ENCODE measurements around the gene NOP9.

The NOP9 gene

DNA sequence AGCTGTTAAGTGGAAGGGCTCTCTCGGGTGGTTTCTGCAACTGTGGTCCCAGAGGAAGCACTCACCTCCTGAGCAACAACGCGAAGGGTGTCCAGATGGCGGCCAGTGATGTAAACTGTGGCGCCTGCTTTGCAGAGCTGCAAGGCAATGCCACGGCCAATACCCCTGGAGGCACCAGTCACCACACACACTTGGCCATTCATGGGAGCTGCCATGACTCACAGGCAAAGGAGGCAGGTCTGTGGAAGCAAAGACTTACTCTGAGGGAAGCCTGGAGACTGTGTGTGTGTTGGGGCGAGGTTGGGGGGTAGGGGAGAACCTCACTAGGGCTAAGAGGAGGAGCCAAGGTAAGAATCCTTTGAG is 777 bp upstream of the NOP9 start:
- in situ Hi-C loops (cut with MboI; ENCODE audit: low pct_unique_long_range_greater_than_20kb, low sequenced_read_pairs), result loop anchor here (10.0 kb wide), 1 partner anchor 54 kb away; the partner anchor contains the start of gene TINF2
- DNase-seq, result no peak

- DNase-seq, result no peak
- in situ Hi-C loops (cut with MboI; ENCODE audit: low pct_unique_long_range_greater_than_20kb, low sequenced_read_pairs), result no loop called here
Measured at GRCh38 chr14:24300326-24300980, 803 bp downstream of the NOP9 start.

DNA sequence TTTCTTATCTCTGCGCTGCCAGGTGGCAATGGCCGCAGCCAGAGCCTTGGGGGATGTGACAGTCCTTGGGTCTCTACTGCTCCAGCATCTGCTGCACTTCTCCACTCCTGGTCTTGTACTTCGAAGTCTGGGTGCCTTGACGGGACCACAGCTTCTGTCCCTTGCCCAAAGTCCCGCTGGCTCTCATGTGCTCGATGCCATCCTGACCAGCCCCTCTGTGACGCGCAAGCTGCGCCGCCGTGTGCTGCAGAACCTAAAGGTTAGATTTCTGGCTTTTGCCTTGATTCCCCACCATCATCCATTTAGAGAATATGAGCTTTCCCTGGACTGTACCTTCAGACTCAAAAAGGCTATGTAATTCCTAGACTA is 4.4 kb downstream of the NOP9 start:
- no peak for DNase-seq
- in situ Hi-C loops (cut with MboI; ENCODE audit: low pct_unique_long_range_greater_than_20kb, low sequenced_read_pairs), result no loop called here

- in situ Hi-C loops (cut with MboI; ENCODE audit: low pct_unique_long_range_greater_than_20kb, low sequenced_read_pairs), result no loop called here
- no peak for DNase-seq
Measured at GRCh38 chr14:24307156-24307574, 7.5 kb downstream of the NOP9 start.

- DNase-seq, result peak; percentile 87
- in situ Hi-C loops (cut with MboI; ENCODE audit: low pct_unique_long_range_greater_than_20kb, low sequenced_read_pairs), result no loop called here
Measured at GRCh38 chr14:24307575-24308341, 8.1 kb downstream of the NOP9 start, which contains the start of gene CIDEB. TSS of gene CIDEB (minus strand) at chr14:24307977. CDS start at chr14:24307858, 119 bp downstream.

GRCh38 chr14:24308342-24309124 is 8.9 kb downstream of the NOP9 start:
- in situ Hi-C loops (cut with MboI; ENCODE audit: low pct_unique_long_range_greater_than_20kb, low sequenced_read_pairs), result no loop called here
- no peak for DNase-seq

DNA sequence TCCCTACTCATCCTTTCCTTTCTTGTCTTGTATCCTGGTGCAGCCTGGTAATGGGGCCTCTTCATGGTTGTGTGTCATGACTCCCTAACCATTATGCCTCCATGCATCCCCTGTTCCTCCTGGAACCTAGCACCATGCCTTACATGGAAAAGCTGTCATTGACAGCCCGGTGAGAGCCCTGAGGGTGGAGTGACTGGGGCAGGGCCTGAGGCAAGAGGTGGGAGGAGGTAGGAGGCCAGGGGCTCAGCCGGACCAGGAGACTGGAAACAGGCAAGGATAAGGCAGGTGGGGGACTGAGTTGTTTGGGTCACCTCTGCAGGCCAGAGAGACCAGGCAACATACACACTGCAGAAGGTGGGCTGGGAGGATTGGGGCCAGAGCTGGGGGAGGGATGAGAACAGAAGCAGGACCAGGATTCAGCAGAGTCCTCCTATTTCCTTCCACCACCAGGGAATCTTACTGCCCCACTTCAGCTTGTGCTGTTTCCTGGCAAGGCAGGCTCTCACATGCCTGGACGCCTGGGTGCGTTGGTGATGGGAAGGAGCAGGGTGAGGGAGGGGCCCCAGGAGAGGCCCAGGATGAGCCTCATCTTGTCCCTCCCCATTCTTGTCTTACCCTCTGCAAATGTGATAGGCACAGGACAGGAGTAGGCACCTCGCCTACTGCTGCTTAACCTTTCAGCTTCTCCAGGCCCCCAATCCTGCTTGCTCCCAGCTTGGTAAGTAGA is 10.1 kb downstream of the NOP9 start, which contains the start of gene LTB4R2:
Gene LTB4R2, plus strand, starts transcription at position 603 of the 727 bp plus-strand sequence. CDS start 525 bp downstream, outside the sequence.
- in situ Hi-C loops (cut with MboI; ENCODE audit: low pct_unique_long_range_greater_than_20kb, low sequenced_read_pairs), result no loop called here

GRCh38 chr14:24310265-24310645 is 10.6 kb downstream of the NOP9 start:
- in situ Hi-C loops (cut with MboI; ENCODE audit: low pct_unique_long_range_greater_than_20kb, low sequenced_read_pairs), result no loop called here
- DNase-seq, result no peak

More for the DNA sequence above, 10.1 kb downstream of the NOP9 start, which contains the start of gene LTB4R2:
- no peak for DNase-seq

DNA sequence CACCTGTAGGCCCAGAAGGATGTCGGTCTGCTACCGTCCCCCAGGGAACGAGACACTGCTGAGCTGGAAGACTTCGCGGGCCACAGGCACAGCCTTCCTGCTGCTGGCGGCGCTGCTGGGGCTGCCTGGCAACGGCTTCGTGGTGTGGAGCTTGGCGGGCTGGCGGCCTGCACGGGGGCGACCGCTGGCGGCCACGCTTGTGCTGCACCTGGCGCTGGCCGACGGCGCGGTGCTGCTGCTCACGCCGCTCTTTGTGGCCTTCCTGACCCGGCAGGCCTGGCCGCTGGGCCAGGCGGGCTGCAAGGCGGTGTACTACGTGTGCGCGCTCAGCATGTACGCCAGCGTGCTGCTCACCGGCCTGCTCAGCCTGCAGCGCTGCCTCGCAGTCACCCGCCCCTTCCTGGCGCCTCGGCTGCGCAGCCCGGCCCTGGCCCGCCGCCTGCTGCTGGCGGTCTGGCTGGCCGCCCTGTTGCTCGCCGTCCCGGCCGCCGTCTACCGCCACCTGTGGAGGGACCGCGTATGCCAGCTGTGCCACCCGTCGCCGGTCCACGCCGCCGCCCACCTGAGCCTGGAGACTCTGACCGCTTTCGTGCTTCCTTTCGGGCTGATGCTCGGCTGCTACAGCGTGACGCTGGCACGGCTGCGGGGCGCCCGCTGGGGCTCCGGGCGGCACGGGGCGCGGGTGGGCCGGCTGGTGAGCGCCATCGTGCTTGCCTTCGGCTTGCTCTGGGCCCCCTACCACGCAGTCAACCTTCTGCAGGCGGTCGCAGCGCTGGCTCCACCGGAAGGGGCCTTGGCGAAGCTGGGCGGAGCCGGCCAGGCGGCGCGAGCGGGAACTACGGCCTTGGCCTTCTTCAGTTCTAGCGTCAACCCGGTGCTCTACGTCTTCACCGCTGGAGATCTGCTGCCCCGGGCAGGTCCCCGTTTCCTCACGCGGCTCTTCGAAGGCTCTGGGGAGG is 11.3 kb downstream of the NOP9 start, which contains the start of gene LTB4R:
Gene LTB4R, plus strand, starts transcription at position 857 of the 959 bp plus-strand sequence. CDS start 4,150 bp downstream, outside the sequence.
- in situ Hi-C loops (cut with MboI; ENCODE audit: low pct_unique_long_range_greater_than_20kb, low sequenced_read_pairs), result no loop called here
- DNase-seq, result no peak

- no peak for DNase-seq
- in situ Hi-C loops (cut with MboI; ENCODE audit: low pct_unique_long_range_greater_than_20kb, low sequenced_read_pairs), result no loop called here
Measured at GRCh38 chr14:24311837-24312615, 12.4 kb downstream of the NOP9 start.

DNA sequence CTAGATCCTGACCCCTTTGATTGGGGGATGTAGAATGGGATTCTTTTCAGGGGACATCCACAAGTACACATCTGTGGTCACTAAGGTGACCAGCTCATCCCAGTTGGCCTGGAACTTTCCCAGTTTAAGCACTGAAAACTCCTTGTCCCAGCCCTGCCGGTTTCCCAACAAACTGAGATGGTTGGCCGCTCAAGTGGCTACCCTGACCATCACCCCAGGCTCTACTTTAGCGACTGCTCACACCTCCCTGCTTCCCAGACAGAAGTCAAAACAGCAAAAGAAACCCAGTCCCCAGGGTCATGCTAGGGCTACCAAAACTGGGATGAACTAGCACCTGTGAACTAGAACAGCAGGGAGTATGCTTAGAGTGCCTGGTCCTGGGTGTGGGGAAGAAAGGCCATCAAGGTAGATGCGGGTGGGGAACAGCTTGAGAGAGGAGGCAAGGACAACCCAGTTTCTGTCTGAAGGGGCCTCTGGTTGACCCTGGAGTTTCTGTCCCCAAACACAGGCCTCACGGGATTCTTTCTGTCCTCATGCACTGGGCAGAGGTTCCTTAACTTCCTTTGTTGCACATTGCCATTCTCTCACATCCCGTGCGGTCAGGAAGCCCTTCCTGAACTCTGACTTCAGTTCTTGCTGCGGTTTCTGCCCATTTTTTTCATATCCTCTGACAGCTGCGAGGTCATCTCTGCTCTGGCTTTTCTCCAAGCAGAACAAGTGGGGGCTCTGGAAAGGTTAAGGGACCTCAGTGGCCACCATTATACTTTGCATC is 13.3 kb downstream of the NOP9 start:
- in situ Hi-C loops (cut with MboI; ENCODE audit: low pct_unique_long_range_greater_than_20kb, low sequenced_read_pairs), result no loop called here
- DNase-seq, result peak; percentile 82

GRCh38 chr14:24313913-24314312 is 14.3 kb downstream of the NOP9 start:
- DNase-seq, result peak; percentile 34
- in situ Hi-C loops (cut with MboI; ENCODE audit: low pct_unique_long_range_greater_than_20kb, low sequenced_read_pairs), result no loop called here

- in situ Hi-C loops (cut with MboI; ENCODE audit: low pct_unique_long_range_greater_than_20kb, low sequenced_read_pairs), result no loop called here
- DNase-seq, result no peak
Measured at GRCh38 chr14:24314377-24315193, 14.9 kb downstream of the NOP9 start.

- in situ Hi-C loops (cut with MboI; ENCODE audit: low pct_unique_long_range_greater_than_20kb, low sequenced_read_pairs), result no loop called here
- DNase-seq, result no peak
Measured at GRCh38 chr14:24315243-24315806, 15.7 kb downstream of the NOP9 start.

GRCh38 chr14:24315807-24316596 is 16.4 kb downstream of the NOP9 start:
- in situ Hi-C loops (cut with MboI; ENCODE audit: low pct_unique_long_range_greater_than_20kb, low sequenced_read_pairs), result no loop called here
- DNase-seq, result no peak

Measured in KBM-7 (cell line).